Peyer's patch (tissue), 4 donors: ENCODE measurements around the gene SLC6A17. TPM values are rescaled to one million over a fixed set of nuclear protein-coding genes. Genes with fewer than 3 reads are reported as not detected.

Experiments used
- DNase-seq, 3 donors: peaks; one replicate each; pipeline ENCODE4 v3.0.0-alpha.2; 2017 to 2019
- H3K27ac ChIP-seq, 4 donors: fragments of 200-600 bp; sonication (generic); one replicate each; pipeline ENCODE4 v1.5.1; 2016 to 2019
- H3K27me3 ChIP-seq, 2 donors: fragments of 200-600 bp; sonication (generic); one replicate each; pipeline ENCODE4 v1.5.1; 2019
- H3K36me3 ChIP-seq, 3 donors: fragments of 200-600 bp; sonication (generic); one replicate each; pipeline ENCODE4 v1.5.1; 2016 to 2019
- H3K4me1 ChIP-seq, 4 donors: fragments of 200-600 bp; sonication (generic); one replicate each; pipeline ENCODE4 v1.5.1; 2016 to 2019
- H3K4me3 ChIP-seq, 4 donors: fragments of 200-600 bp; sonication (generic); 1 replicate in 3 of 4; 2 replicates in 1 of 4; pipeline ENCODE4 v1.5.1; 2016 to 2019; ENCODE audit warnings: mild to moderate bottlenecking in 1 of 4
- H3K9me3 ChIP-seq, 4 donors: fragments of 200-600 bp; sonication (generic); one replicate each; pipeline ENCODE4 v1.5.1; 2016 to 2019; ENCODE audit warnings: mild to moderate bottlenecking in 1 of 4
- POLR2A ChIP-seq, 2 donors: fragments of 450-650 bp; IDR thresholded peaks; one replicate each; pipeline ENCODE4 v1.5.1; 2017; ENCODE audit warnings: antibody characterized with exemption in 2 of 2, mild to moderate bottlenecking in 2 of 2, moderate library complexity in 2 of 2
- total RNA-seq, 4 donors: library from RNA; depleted of rRNA; stranded (reverse); fragments of >200 nt; gene quantifications; one replicate each; pipeline ENCODE4 v1.1.0, GENCODE V29; 2016
- TF ChIP-seq, protein P1 (sequence below), 6 experiments: fragments of 450-650 bp in 4 of 6; fragments of 200-600 bp in 2 of 6; sonication (generic) in 1 of 6; IDR thresholded peaks; one replicate each; pipeline ENCODE4 v1.5.1; 2017 to 2019; ENCODE audit warnings: antibody characterized with exemption in 6 of 6, mild to moderate bottlenecking in 3 of 6, moderate library complexity in 1 of 6

Gene SLC6A17
- total RNA-seq, 4 donors from 2014 or later, result 0.13 to 0.28 TPM; not detected in 2

DNA sequence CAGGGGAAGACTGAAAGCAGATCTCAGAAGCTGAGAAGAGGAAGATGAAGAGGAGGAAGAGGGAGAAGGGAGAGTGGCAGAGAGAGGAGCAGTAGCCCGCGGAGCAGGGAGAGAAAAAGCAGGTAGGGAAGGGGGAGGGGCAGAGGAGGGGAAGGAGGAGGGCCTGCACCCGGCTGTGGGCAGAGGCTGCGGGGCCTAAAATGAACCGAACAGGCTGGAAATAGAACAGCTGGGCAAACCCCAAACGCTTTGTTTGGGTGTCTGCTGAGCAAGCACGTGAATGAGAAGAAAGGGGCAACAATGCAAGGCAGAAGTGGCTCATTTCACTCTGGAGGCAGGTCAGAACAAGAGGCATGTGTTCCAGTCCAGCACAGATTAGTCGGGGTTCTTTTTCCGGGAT is 93.3 kb downstream of the SLC6A17 start:
- no peak overlapping the region for H3K4me3 ChIP-seq
- no peak for TF ChIP-seq POLR2A (IDR thresholded peaks at IDR 0.05)
- TF ChIP-seq, protein P1, sequence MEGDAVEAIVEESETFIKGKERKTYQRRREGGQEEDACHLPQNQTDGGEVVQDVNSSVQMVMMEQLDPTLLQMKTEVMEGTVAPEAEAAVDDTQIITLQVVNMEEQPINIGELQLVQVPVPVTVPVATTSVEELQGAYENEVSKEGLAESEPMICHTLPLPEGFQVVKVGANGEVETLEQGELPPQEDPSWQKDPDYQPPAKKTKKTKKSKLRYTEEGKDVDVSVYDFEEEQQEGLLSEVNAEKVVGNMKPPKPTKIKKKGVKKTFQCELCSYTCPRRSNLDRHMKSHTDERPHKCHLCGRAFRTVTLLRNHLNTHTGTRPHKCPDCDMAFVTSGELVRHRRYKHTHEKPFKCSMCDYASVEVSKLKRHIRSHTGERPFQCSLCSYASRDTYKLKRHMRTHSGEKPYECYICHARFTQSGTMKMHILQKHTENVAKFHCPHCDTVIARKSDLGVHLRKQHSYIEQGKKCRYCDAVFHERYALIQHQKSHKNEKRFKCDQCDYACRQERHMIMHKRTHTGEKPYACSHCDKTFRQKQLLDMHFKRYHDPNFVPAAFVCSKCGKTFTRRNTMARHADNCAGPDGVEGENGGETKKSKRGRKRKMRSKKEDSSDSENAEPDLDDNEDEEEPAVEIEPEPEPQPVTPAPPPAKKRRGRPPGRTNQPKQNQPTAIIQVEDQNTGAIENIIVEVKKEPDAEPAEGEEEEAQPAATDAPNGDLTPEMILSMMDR (IDR thresholded peaks at IDR 0.05), result no peak
- peak overlapping the region in 1 of 4 donors; percentile 10 for H3K27ac ChIP-seq
- no peaks in the 10 kb centered on the region for H3K9me3 ChIP-seq
- DNase-seq, result peak in 2 of 3 donors; percentile 15 to 30
- H3K4me1 ChIP-seq, result no peaks in the 10 kb centered on the region
- H3K27me3 ChIP-seq, result no peaks in the 10 kb centered on the region
- no peaks in the 10 kb centered on the region for H3K36me3 ChIP-seq

DNA sequence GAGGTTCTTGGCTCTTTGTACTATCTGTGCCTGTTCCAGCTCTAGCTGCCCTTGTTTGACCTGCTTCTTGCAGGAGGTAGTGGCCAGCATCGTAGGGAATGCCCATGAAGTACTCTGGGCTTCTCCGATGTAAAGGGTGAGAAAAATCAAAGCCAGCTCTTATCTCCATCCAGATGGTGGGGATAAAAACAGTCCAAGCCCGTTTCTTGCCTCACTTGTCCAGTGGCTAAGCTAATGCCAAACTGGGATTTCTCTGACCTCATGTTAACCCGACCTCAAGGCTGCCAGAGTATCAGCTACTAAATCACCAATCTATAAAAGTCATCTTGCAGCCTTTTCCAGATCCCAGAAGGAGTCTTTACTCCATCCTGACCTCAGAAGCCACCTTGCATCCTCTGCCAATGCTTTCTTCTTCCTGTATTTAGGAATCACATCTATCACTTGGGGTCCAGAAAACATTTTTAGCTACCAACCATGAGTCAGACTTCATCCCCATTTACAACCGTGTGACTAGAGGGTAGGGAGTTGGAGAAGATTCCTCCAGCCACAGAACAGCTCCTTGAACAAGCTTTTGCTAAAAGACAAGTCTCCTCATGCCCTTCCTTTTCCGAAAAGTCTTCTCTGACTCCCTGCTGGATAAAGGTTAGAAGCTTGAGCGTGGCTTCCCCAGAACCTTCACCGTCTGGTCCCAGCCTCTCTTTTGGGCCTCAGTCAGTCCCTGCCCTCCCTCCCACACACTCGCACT is 95.8 kb downstream of the SLC6A17 start:
- Histone ChIP-seq H3K4me1 (no peaks in the 10 kb centered on the region), H3K4me3 (no peak overlapping the region), H3K36me3 (no peaks in the 10 kb centered on the region), H3K27ac (no peak overlapping the region), H3K27me3 (no peaks in the 10 kb centered on the region), H3K9me3 (no peaks in the 10 kb centered on the region)
- TF ChIP-seq POLR2A (IDR thresholded peaks at IDR 0.05), result no peak
- TF ChIP-seq, protein P1 (IDR thresholded peaks at IDR 0.05), result no peak
- DNase-seq, result peak in 1 of 3 donors; percentile 6

DNA sequence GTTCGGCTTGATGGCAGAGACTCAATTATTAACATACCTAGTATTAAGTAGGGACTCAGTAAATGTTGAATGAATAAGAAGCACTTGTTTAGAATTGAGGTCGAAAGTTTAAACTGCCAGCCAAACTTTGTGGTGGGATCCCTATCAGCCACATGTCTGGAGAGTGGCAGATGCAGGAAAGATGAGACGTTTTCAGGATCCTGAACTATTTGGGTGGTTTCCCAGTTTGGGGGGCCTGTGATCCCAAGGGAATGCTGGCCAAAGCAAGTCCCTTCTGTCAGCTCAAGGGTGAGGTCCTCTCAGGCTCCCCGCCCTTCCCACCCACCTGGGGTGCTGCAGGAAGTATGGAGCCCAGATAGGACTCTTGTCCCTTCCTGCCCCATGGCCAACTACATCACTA is 98.5 kb downstream of the SLC6A17 start:
- H3K4me3 ChIP-seq, result no peak overlapping the region
- H3K27ac ChIP-seq, result no peak overlapping the region
- no peaks in the 10 kb centered on the region for H3K36me3 ChIP-seq
- H3K27me3 ChIP-seq, result no peaks in the 10 kb centered on the region
- H3K9me3 ChIP-seq, result no peaks in the 10 kb centered on the region
- TF ChIP-seq, protein P1 (IDR thresholded peaks at IDR 0.05), result no peak
- TF ChIP-seq POLR2A (IDR thresholded peaks at IDR 0.05), result no peak
- DNase-seq, result no peak
- no peaks in the 10 kb centered on the region for H3K4me1 ChIP-seq

DNA sequence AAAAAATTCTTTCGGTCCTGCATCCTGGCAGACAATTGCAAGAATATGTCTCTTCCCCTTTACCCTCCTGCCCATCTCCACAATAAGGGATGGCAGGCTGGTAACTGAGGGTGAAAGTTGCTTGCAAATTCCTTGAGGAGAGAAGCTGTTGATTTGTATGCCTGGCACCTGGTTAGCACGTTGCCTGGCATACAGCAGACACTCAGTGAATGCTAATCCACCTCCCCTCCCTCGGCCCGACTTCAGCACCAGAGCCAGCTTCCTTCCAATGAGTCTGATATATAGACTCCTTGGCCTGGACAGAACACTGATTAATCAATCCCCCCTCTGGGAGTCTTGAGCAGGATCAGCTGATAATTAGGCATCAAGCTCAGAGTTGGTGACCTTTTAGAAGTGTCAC is 99.0 kb downstream of the SLC6A17 start:
- no peak for TF ChIP-seq POLR2A (IDR thresholded peaks at IDR 0.05)
- TF ChIP-seq, protein P1 (IDR thresholded peaks at IDR 0.05), result no peak
- Histone ChIP-seq H3K27ac (no peak overlapping the region), H3K36me3 (no peaks in the 10 kb centered on the region), H3K27me3 (no peaks in the 10 kb centered on the region), H3K4me1 (no peaks in the 10 kb centered on the region), H3K9me3 (no peaks in the 10 kb centered on the region), H3K4me3 (no peak overlapping the region)
- no peak for DNase-seq

DNA sequence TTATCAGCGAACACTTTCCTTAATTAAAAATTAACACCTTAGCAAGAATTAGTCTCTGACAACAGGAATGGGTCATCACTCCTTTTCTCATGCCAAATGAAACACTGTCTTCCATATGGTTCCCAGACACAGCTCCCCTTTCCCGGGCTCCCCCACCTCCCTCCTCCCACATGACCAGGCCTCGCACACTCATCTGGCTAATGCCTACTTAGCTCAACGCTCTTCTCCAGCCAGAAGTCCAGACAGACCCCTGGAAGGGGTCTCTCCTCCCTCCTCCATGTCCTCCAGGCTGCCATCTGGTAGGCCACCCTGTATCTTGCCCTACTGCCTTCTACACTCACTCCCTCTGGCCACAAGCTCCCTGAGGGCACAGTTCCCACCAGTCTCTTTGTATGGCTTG is 99.7 kb downstream of the SLC6A17 start:
- Histone ChIP-seq H3K27me3 (no peaks in the 10 kb centered on the region), H3K4me3 (no peak overlapping the region), H3K36me3 (no peaks in the 10 kb centered on the region), H3K27ac (no peak overlapping the region), H3K9me3 (no peaks in the 10 kb centered on the region), H3K4me1 (no peaks in the 10 kb centered on the region)
- no peak for TF ChIP-seq POLR2A (IDR thresholded peaks at IDR 0.05)
- TF ChIP-seq, protein P1 (IDR thresholded peaks at IDR 0.05), result no peak
- no peak for DNase-seq
